Measurements from ENCODE around the gene ZNF536.
"Not testable (repeated sequence)": the region's sequence is repeated elsewhere in the genome, so short reads cannot be mapped to it uniquely, and the experiment has no call there.

The ZNF536 gene

DNA sequence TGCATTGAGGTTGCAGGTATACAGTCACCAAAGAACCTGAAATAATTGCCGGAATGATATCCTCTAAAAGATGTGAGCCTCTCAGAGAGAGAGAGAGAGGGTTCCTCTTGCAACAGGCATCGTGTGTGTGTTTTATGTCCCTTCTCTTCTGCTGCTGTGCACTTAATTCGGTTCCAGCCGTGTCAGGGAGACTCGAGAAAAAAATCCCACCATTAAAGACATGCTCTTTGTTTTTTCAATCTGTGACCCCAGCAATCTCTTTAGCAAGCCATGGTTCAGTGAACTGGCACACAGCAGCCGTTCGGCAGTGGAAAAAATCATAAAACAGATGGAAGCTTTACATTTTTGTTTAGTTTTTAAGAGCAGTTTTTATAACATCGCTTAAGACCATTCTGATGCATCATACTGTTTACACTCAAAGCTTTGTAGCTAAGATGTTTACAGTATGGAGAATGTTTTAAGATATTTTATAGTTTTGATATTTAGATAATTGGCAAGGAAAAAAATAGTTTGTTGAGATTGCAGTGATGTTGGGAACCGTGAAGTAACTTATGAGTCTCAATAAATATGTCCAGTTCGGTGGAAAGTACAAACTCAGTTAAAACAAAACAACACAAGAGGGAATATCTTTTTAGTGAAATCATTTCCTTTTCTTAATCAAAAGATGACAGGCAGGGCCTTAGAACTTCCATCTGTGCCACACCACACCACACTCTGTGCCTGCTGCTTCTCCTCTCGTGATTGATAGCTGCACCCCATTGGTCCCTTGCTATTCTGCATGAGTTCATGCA is 31.2 kb upstream of the ZNF536 start:
- DNase-seq (ENCODE audit: low spot score) (no peak), FAIRE-seq (no peak)

DNA sequence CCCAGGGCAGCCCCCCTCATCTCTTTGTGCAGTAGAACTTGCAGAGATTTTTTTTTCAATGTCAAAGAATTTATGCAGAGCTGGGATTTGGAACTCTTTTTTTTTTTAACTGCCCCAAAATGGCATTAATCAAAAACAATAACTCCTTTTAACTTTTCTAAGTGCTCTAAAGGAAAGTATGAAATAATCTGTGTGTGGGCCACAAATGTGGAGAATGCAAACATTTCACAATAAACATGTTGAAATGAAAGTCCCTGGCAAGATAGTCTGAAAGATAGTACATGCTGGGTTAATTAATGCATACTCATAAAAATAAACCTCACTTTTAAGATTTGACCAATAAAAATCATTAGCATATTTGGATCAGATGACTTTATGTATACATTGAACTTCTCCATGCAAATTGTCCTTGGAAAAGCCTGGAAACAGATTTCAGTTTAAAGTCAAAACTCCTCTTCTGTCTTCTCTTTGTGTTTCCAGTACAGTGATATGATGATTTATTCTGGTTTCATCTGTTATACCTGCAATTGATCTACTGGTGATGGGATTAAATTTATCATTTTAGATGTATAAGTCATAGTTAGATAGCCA is 30.5 kb upstream of the ZNF536 start:
- FAIRE-seq (no peak), DNase-seq (ENCODE audit: low spot score) (no peak)

DNA sequence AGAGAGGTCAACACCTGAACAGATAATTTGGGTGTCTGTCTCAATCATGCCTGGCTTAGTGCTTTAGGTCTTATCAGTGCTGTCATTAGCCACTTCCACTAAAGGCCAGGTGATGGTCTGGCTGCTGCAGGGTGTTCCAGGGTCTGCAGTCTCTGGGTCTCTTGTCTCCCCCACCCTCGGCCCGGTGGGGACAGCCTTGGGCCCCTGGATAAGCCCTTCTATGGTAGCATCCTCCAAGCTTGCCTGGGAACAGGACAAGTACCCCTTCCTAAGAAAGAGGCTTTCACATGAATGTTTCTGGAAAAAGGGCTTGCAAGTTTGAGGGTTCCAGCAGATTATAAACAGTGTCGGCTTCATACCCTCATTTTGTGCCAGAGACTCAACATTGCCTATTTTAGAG is 29.3 kb upstream of the ZNF536 start:
- no peak for DNase-seq (ENCODE audit: low spot score)
- FAIRE-seq = no peak

DNA sequence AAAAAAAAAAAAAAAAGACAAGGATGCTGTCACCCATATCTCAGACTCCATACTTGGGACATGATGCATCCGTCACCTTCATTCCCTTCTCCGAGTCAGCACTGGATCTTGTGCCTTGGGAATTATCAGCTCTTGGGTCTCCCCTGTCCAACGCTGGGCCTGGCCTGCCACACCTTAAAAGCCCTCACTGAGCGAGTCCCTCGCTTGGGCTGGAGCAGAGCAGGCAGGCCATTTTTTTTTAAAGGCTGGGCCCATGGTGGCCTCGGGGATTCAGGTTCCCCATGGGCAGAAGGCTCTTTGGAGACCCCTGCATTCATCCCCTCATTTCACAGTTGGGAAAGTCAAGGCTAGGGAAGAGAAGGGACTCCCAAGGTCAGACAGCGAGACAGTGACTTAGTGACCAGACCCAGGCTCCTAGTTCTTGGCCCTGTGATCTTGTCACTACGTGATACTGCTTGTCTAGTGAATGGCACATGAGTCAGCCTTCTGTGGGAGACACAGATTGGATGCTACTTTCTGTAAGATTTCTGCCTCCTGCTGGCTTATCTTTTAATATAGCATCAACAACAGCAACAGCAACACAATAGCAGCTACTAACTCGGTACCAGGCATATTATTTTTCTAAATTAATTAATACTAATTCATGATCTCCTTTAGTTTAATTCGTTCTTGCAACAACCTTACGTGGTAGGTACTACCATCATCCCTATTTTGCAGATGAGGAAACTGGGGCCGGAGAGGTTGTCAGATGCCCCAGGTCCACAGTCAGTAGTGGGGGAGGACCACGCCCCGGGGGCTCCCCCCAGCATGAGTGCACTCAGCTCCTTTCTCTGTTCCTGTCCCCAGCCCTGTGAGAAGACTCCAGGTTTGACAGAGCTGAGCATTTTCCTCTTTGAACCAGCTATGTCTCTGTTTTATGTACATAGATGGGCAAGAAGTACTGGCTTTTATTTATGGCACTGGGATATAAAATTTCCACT is 27.4 kb upstream of the ZNF536 start:
- FAIRE-seq (no peak), DNase-seq (ENCODE audit: low spot score) (no peak)

DNA sequence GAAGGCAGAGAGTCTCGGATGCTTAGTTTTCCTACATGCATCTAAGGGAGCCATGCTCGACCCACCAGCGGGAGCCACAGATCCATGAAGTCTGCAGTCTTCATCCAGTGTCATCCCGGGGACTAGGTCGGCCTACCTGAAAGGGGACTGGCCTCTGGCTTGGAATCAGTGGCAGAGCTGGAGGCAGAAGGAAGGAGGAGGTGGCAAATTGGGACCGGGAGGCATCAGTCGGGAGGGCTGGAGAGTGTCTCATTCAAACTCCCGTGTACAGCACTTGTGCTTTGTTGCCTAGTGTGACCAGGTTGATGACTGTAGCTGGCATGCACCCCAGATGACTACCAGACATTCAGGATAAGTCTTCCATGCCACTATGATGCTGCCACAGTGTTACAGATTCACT is 26.5 kb upstream of the ZNF536 start:
- FAIRE-seq = no peak
- no peak for DNase-seq (ENCODE audit: low spot score)

DNA sequence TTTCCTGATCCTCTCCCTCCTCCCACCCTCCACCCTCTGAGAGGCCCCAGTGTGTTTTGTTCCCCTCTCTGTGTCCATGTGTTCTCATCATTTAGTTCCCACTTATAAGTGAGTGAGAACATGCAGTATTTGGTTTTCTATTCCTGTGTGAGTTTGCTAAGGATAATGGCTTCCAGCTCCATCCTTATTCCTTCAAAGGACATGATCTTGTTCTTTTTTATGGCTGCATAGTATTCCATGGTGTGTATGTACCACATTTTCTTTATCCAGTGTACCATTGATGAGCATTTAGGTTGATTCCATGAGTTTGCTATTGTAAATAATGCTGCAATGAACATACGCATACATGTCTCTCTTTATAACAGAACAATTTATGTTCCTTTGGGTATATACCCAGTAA is 25.7 kb upstream of the ZNF536 start:
- not testable (repeated sequence) for FAIRE-seq; DNase-seq (ENCODE audit: low spot score)

DNA sequence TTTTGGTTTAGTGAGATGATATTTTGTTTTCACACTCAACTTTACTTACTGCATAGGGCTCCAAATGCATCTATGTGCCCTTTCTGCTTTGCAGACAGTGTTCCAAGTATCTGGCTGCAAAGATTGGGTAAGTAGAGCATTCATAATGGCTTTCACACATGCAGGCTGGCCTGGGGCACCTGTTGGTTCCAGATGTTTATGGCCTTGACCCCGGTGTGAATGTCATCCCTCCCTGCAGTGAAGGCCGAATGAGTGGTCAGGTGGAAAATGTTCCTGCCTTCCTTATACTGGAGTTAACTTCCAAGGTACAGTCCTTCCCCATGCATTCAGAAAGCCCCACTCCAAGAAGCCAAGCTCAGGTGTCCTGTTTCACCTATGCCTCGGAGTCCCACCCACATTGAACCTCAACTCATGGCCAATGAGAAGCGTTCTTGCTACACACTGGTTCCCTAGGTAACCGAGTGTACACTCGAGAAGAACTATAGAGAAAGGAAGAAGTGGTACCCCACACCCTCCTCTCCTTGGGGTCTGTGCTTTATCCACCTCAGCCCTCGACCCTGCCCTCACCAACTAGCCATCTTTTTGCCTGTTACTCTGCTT is 23.0 kb upstream of the ZNF536 start:
- FAIRE-seq = no peak

DNA sequence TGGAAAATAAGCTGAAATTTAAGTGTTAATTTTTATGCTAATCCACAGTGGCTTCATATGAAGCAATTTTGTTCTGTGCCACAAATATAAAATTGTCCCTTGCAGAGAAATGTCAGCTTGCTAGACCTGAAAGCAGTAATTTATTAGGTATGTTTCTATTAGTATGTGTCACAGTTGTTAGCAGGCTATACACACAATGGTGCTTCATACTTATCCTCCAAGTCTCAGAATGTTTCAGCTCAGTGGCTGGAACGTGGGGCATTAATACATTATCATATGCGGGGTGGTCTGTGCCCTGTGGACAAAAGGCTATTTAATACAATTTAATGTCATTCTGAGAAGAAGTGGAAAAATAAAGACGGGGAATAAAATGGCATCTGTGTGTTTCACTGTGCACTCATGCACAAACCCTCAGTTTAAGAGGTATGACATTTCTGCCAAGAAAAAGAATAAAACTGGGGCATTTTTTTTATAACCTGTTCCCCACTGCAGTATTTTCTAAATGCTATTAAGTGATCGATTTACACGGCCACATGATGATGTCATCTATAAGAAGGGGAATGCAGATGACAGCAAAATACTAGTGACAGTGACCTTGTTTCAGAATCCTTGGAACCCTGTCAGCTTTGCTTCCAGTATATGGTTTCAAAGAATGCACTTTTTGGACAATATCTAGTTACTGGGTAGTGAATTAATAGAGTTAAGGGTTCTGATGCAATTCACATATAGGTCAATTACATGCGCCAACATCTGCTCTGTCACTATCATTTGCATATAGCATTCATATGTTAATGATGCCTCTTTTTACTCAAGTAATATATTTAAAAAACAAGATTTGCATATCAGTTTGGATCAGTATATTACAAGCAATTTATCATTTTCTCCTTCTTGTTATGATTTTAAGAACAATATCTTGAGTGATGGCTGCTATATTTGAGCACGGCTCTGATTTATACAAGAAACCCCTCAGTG is 21.2 kb upstream of the ZNF536 start:
- DNase-seq (ENCODE audit: low spot score) = no peak
- no peak for FAIRE-seq

More for the DNA sequence above, 23.0 kb upstream of the ZNF536 start:
- DNase-seq (ENCODE audit: low spot score) = no peak

DNA sequence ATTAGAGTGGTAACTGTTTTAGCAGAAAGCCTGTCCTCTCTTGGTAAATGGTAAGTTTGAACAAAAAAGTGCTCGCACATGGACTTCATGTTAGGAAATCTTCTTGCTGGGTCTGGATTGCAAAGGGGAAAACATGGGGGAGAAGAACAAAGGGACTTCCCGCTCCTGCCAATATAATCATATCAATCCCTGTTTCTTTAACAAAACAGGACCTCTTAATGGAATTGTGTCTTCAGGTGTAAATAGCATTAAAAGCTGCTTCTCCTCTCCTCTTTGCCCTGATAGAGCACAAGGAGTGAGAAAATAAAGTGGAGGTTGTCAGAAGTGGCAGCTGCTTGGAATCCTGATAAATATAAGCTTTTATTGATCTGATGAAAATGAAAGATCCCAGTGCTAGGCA is 20.4 kb upstream of the ZNF536 start:
- FAIRE-seq = no peak
- DNase-seq (ENCODE audit: low spot score) = no peak

DNA sequence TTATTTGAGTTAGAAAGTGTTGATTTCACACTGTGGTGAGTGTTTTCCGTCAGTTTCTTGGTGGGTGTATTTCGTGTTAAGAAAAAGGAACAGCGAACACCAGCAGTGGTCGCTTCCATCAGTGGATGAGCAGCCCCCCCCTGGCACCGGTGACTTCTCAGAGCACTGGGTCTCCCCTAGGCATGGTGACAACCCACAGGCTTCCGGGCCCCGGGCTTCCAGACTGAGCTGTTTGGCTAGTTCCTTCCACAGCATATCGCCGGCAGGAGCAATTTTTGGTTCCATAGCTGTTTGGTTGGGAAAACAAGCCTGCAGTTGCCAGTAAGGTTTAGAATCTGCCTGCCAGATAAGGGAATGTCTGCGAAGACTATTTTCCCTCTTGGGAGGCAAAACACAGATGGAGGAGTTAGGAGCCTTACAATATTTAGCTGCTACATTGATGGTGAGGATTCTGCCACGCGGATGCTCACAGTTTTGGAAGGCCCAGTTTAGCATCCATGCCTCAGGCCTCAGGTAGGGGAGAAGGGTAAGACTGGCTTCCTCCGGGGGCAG is 18.7 kb upstream of the ZNF536 start:
- DNase-seq (ENCODE audit: low spot score) (no peak), FAIRE-seq (no peak)

DNA sequence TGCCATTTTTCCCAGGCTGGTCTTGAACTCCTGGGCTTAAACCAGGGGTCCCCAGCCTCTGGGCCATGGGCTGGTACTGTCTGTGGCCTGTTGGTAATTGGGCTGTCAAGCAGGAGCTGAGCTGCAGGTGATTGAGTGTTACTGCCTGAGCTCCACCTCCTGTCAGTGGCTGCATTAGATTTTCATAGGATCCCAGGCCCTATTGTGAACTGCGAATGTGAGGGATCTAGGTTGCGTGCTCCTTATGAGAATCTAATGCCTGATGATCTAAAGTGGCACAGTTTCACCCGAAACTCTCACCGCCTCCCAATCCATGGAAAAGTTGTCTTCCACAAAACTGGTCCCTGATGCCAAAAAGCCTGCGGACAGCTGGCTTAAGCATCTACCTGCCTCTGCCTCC is 16.6 kb upstream of the ZNF536 start:
- DNase-seq (ENCODE audit: low spot score) = no peak
- no peak for FAIRE-seq

DNA sequence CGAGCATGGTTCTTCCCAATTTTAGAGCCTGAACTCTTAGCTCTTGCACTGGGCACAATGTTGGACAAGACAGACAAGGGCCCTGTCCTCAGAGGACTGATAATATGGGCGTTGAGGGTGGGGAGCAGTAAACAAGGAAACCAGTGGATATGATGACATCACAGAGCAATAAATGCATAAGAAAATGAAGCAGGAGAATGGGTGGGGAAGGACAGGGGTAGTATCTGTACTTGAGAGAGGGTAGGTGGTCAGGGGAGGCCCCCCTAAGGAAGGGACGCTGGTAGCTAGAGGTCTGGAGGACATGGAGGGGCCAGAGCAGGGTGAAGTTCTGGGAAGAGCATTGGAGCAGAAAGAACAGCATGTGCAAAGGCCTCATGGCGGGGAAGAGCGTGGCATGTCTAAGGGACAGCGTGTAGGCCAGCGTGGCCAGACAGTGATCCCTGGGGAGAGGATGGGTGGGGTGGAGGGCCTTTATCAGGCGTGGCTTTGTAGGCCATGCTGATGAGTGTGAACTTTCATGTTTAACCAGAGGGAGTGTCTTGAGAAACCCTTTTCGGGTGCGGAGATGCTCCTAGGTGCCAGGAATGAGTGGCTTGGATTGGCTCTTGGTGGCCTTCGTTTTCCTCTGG is 15.1 kb upstream of the ZNF536 start:
- no peak for FAIRE-seq
- no peak for DNase-seq (ENCODE audit: low spot score)

DNA sequence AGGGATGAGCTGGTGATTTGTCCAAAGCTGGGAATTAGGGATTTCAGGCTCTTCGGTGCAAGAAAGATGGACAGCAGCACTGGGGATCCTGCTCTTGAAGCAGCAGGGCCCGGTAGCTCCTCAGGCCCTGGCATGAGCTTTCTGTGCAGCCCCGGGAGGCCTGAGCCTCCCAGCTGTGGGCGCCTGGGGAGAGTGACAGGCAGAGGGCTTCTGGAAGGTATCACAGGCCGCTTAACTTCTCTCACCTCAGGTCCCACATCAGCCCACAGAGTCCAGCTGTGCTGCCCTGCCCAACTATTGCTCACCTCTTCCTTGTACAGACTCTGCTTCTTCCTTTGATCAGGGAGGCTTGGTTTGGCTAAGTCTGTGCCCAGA is 14.6 kb upstream of the ZNF536 start:
- FAIRE-seq (no peak), DNase-seq (ENCODE audit: low spot score) (no peak)

DNA sequence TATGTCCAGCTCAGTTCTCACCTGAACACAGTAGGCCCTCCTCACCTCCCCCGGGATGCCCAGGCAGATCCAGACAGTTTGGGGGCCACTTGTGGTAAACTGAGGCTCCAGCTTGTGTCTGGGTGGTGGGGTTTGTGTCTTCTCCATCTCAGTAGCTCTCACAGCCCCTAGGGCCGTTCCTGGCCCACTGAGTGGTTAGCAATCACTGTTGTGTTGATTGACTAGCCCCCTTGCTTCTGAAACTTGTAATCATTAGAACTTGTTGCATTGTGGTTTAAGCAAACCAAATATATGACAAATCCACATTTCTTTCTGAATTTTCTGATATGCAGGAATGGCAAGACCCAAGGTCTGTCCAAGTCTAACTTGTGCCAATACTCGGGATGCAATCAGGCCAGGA is 13.9 kb upstream of the ZNF536 start:
- no peak for DNase-seq (ENCODE audit: low spot score)
- FAIRE-seq = no peak

DNA sequence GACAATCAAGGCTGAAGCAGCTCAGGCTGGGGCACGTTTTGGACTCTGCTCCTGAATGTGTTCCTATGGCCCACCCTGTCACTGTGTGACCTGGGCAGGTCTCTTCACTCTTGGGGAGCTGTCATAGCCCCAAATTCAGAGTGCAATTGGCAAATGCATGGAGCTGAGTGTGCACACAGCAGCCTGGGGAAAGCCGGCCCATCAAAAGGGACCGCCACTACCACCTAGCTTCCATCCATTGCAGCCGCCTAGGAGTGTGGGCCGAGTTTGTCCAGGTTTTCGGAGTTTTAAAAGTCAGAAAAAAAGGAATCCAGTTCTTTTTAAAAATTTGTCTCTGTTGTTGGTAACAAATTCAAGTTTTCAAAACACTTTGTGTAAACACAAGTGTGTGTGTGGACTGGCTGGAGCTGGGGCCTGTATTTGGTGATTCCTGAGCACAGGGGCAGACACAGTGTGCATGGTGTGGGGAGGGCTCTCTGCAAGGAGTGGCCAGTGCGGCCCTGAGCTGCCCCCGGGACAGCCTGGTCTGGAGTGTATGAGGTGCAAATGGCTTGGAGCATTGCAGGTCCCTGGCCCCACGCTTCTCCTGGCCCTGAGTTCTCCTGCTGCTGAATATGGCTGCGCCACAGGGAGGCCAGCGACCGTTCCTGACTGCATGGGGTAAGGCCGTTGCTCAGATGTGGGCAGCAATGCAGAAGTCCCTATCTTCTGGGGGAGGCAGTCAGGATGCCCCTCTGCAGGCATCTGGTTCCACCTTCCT is 13.2 kb upstream of the ZNF536 start:
- no peak for DNase-seq (ENCODE audit: low spot score)
- no peak for FAIRE-seq

DNA sequence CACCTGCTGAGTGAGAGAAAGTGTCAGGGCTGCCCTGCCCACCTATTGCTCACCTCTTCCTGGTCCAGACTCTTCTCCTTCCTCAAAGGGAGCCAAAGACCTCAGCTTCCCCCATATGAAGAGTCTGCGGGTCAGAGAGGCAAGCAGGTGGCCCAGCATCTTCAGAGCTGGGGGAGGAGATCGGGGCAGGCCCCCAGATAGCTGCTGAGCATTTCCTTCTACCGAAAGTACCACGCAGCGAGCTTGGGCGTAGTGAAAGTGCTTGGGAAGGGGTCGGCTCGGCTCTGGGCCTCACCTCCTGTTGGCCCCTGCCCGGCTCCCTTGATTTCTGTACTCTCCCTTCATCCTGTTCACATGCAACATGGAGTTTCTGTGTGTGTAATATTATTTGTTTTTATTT is 12.2 kb upstream of the ZNF536 start:
- no peak for DNase-seq (ENCODE audit: low spot score)
- no peak for FAIRE-seq

DNA sequence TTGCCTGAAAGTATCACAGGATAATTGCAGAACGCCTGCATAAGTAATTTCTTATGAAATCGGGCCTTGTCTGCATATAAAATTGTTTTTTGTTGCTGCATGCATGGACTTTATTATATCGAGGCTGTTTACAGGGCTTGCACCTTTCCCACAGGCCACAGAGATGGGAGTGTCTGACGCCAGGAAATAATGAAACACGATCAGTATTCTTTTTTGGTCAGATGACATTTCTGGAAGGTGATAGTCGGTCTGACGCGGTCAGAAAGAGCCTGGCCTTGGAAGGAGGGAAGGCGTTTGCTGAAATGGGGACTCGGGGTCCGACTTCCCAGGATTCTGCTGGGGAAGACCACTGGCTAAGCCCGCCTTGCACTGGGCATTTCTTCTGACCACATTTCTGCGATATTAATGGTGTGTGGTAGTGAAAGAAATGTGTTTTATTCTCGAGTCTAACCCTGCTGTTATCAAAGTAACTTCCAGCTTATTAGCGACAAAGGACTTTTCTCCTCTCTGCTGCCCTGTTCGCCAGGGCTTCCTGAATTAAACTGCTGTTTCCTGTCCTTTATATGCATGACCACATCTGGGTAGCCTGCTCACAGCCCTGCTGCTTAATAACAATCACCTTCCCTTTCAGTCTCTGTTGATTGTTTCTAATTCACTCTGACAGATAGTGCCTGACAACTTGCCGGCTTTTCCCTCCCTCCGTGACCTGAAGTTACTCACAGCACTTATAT is 11.6 kb upstream of the ZNF536 start:
- no peak for DNase-seq (ENCODE audit: low spot score)
- no peak for FAIRE-seq

DNA sequence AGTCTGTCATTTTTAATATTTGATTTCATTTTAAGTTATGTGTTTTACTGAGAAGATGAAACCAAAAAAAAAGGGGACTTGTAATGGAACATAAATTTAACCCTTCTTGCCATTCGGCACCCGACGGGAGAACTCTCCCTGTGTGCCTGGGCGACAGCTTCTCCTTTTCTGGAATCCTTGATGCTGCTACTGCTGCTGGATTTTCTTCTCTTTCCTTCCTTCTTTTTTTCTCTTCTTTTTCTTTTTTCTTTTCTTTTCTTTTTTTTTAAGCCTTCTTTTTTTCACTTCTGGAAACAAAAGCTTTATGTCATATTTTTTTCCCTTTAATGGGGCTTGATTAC is 11.1 kb upstream of the ZNF536 start:
- FAIRE-seq (no peak), DNase-seq (ENCODE audit: low spot score) (no peak)

DNA sequence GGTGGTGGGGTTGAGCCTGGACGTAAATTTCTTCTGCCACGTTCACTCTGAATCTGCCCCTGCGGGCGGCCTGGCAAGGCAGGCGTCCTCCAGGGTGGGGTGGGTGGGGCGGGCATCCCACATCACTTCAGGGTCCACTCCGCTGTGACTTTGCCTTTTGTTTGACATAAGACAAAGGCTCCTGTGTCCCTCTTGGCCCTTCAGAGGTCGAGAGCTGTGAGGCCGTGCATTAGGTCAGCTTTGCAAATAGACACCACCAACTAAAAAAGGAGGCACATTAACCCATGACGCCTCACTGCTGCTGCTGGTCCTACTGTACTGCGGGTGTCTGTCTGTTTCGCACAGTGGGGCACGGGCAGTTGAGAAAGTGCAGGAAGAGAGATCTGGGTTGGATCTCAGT is 10.5 kb upstream of the ZNF536 start:
- DNase-seq (ENCODE audit: low spot score) (no peak), FAIRE-seq (no peak)

Measured in RCC 7860 (cell line).